ENCODE data around the gene TRIM16. TPM values are rescaled to one million over a fixed set of nuclear protein-coding genes. Genes with fewer than 3 reads are reported as not detected.

The TRIM16 gene
- total and polyA plus RNA-seq, 2 of the 8 experiments (the other 6 are each of a cell fraction or from before 2014, with no cell fraction given) = 15.2 to 29.1 TPM

DNA sequence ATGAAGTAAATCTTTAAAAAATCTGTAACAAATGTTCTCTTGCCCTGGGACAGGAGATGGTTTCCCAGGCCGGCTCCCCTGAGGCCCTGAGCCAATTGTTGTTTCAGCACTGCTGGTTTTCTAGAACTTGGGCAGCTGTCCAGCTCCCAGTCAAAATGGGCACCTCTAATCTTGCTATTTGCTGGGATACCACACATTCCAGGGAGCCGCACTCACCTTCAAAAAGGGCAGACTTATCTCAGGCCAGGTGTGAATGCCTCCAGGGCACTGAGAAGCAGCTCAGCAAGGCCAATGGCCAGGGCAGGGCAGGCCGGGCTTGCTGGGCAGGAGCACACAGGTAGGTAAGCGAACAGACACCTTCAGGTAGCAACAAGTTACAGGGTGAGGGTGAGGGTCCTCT is 24.4 kb downstream of the TRIM16 start:
- Histone ChIP-seq H2BK15ac (ENCODE audit: low read length) (no peak overlapping the region), H3K23ac (ENCODE audit: insufficient read length) (no peak overlapping the region), H2BK12ac (ENCODE audit: low read depth, low read length) (no peak overlapping the region), H3K4me2 (ENCODE audit: insufficient read depth in 1 of 2, low read depth in 2 of 2, low read length in 2 of 2) (no peak overlapping the region), H3K56ac (replicated peaks; ENCODE audit: insufficient read length, low read depth, low read length) (no peak overlapping the region), H3K27ac (ENCODE audit: low read depth, low read length) (no peak overlapping the region), H3K4me3 (ENCODE audit: extremely low read depth in 1 of 4, insufficient read depth in 2 of 4, low read depth in 3 of 4, low read length in 4 of 4) (no peak overlapping the region), H4K5ac (ENCODE audit: insufficient read length, low read depth, low read length) (no peak overlapping the region), H3K14ac (ENCODE audit: insufficient read length) (no peak overlapping the region), H3K79me2 (ENCODE audit: control insufficient read depth in 1 of 2, insufficient read depth in 2 of 2, low read length in 2 of 2) (no peaks in the 10 kb centered on the region), H3K4ac (replicated peaks; ENCODE audit: insufficient read length, low read depth, low read length) (no peak overlapping the region), H4K91ac (replicated peaks; ENCODE audit: insufficient read length, low read length) (no peak overlapping the region), H3K27me3 (replicated peaks in 1 of 4; ENCODE audit: control insufficient read depth in 3 of 4, extremely low read depth in 1 of 4, insufficient read depth in 3 of 4, low read length in 3 of 4) (no peaks in the 10 kb centered on the region), H3K79me1 (ENCODE audit: low read depth, low read length) (no peaks in the 10 kb centered on the region), H2BK120ac (replicated peaks; ENCODE audit: low read depth, low read length) (no peak overlapping the region), H2AFZ (ENCODE audit: low read length) (no peak overlapping the region), H2AK5ac (ENCODE audit: low read depth, low read length) (no peak overlapping the region), H2BK5ac (ENCODE audit: low read depth, low read length) (no peak overlapping the region), H3K9ac (replicated peaks in 1 of 4; ENCODE audit: extremely low read depth in 1 of 4, low read depth in 3 of 4, low read length in 3 of 4) (no peak overlapping the region), H4K8ac (ENCODE audit: extremely low read depth, insufficient read depth, low read length) (no peak overlapping the region), H3K23me2 (ENCODE audit: low read depth, low read length) (no peaks in the 10 kb centered on the region), H3K18ac (ENCODE audit: extremely low read depth, low read length) (no peak overlapping the region), H3K9me3 (ENCODE audit: insufficient read depth in 2 of 2, low read depth in 1 of 2, low read length in 1 of 2) (no peaks in the 10 kb centered on the region), H2BK20ac (ENCODE audit: low read length) (no peak overlapping the region), H4K20me1 (replicated peaks in 1 of 2; ENCODE audit: control insufficient read depth in 1 of 2, insufficient read depth in 2 of 2, low read length in 2 of 2) (no peaks in the 10 kb centered on the region), H3K4me1 (replicated peaks in 1 of 4; ENCODE audit: control insufficient read depth in 3 of 4, insufficient read depth in 4 of 4, low read length in 3 of 4) (peaks cover 0 to 2% (median 0%) of the 10 kb centered on the region in 4 experiments; a peak in 1 of 7 replicates), H3K36me3 (ENCODE audit: control insufficient read depth in 2 of 4, insufficient read depth in 4 of 4, low read length in 3 of 4) (peaks cover 0 to 13% (median 8%) of the 10 kb centered on the region in 4 experiments; a peak in 5 of 8 replicates)
- ChIA-PET CTCF (ENCODE audit: partially characterized antibody) (interaction anchor here (0.8 to 2.2 kb wide), 2 partner anchors 8 to 11 kb away, joined by 3 to 8 read pairs; no protein-coding TSS in a partner anchor), POLR2A (ENCODE audit: partially characterized antibody) (no interaction called here)
- FAIRE-seq = no peak
- no peak for DNase-seq (ENCODE audit: low read depth in 1 of 2, low spot score in 2 of 2)
- WGBS, 2 experiments (ENCODE audit: extremely low coverage in 1 of 2, insufficient coverage in 1 of 2, insufficient read length in 1 of 2, insufficient replicate concordance in 2 of 2, low coverage in 1 of 2, low lambda C conversion rate in 2 of 2, missing lambda C conversion rate in 1 of 2) = 87% methylated on average over 4 of the region's 4 CpGs; no CpG with 5 or more reads in 1 of the 2 experiments
- TF ChIP-seq CREB1 (IDR thresholded peaks at IDR 0.05) (no peak), BACH1 (IDR thresholded peaks at IDR 0.05; ENCODE audit: low read length) (no peak), SAP30 (IDR thresholded peaks at IDR 0.05; ENCODE audit: insufficient read depth, insufficient replicate concordance, low read length) (no peak), GABPA (IDR thresholded peaks at IDR 0.05; ENCODE audit: borderline replicate concordance, insufficient read depth, low read length) (no peak), RXRA (IDR thresholded peaks at IDR 0.05; ENCODE audit: insufficient read depth, low read depth, low read length) (no peak), SIRT6 (IDR thresholded peaks at IDR 0.05; ENCODE audit: low read length) (no peak), CBX8 (IDR thresholded peaks at IDR 0.05; ENCODE audit: borderline replicate concordance, low read depth, low read length) (no peak), RNF2 (IDR thresholded peaks at IDR 0.05; ENCODE audit: borderline replicate concordance, low read depth, low read length, missing control alignments, poor library complexity, severe bottlenecking) (no peak), PHF8 (conservative IDR thresholded peaks at IDR 0.05; ENCODE audit: low read depth, low read length) (no peak), ASH2L (IDR thresholded peaks at IDR 0.05; ENCODE audit: low read length) (no peak), TCF12 (IDR thresholded peaks at IDR 0.05; ENCODE audit: low read depth, low read length) (no peak), SP4 (IDR thresholded peaks at IDR 0.05; ENCODE audit: low read length) (no peak)

All from H1 (cell line).